IPS DF 4.7 (cell line): ENCODE data around the gene GRM3.

Source experiments
- DNase-seq: peaks from one replicate; pipeline ENCODE4 v3.0.0-alpha.2; 2013; ENCODE audit warnings: low spot score; ENCODE audit errors: extremely low read depth

GRM3 gene

DNA sequence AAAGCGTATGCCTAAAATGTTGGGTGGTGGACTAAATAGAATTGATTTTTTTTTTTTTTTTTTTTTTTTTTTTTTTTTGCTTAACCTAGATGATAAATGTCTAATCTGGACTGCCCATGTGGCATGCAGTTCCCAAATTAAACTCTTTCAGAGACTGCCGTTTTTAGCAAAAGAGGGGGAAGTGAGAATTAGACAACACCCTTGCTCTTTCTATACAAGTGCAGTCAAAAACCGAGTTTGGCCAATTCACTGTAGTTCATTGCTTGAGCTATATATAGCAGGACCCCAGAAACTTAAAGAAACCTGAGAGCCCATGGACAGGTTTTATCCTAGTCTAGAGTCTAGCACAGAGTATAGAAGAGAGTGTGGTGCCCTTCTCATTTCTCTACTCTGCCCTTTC lies 141.9 kb downstream of the GRM3 start:
- no peak for DNase-seq

- DNase-seq: no peak
These were observed 142.7 kb downstream of the GRM3 start for GRCh38 chr7:86786376-86786775.

- DNase-seq: no peak
These were observed 145.2 kb downstream of the GRM3 start for GRCh38 chr7:86788948-86789347.

GRCh38 chr7:86790383-86790782 lies 146.7 kb downstream of the GRM3 start:
- DNase-seq: no peak

DNA sequence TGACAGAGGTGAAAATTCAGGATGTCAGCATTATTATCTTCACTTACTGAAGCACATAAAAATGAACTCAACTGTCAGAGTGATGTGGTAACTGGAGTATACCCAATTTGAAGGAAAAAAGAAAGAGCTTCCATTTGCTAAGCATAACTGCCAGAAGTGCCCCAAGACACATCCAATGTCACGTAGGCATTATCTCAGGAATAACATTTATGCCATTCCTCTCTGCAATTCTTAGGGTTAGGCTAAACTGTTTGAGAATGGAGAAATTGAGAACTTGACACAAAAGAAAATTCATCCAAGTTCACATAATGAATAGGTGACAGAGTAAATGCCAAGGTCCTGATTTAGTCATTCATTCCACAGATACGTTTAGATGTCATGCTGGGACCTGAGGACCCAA lies 148.6 kb downstream of the GRM3 start:
- DNase-seq: no peak

- DNase-seq: no peak
These were observed 149.4 kb downstream of the GRM3 start for GRCh38 chr7:86793136-86793535.

DNA sequence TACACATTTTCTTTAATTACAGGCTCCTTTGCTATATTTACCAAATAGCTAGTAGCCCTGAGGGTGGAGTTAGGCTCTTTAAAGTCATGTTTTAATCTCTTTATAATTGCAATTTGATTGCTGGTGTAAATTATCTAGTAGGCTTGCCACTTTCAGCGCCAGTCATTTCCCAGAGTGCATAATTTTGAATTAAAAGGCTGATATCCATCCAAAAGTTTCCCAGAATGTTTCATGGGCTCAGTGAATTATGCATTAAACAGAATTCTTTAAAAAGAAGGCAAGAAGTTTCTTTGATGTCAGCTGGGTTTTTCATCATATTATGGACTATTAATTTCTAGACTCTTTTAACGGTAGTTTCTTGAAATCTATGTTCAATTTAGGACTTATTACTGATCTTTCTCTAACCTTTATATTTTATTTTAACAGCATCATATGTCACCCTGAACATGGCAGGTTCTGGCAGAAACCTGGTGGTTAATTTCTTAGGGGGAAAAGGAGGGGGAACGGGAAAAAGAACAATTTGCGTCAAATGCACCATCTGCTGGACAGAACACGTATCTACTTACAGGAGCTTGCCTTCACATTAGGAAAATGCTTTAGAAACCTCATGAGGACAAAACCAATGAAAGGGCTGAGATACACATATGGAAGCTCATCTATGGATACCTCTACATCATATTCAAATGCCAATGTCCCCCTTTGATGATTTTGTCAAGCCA lies 171.1 kb downstream of the GRM3 start:
- peak; percentile 51 for DNase-seq

DNA sequence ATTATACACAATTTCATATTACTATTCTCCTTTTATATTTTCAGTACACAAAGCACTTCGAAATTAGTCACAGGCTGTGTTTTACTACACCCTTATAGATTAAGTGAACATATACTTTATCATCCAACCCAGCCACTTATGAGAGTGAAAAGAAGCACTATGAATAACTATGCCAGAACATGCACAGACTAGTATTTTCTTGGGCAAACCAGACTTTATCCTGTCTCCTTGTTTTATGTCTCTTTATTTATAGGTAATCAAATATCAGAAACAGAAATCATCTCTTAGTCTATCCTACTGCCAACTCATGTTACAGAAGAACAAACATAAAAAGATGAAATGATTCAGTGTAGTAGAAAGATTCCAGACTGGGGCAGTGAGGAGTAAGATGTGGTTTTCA lies 171.8 kb downstream of the GRM3 start:
- DNase-seq: no peak

GRCh38 chr7:86818903-86819302 lies 175.2 kb downstream of the GRM3 start:
- DNase-seq: no peak

- no peak for DNase-seq
These were observed 180.1 kb downstream of the GRM3 start for GRCh38 chr7:86823769-86824168.

- DNase-seq: no peak
These were observed 181.6 kb downstream of the GRM3 start for GRCh38 chr7:86825264-86825663.

DNA sequence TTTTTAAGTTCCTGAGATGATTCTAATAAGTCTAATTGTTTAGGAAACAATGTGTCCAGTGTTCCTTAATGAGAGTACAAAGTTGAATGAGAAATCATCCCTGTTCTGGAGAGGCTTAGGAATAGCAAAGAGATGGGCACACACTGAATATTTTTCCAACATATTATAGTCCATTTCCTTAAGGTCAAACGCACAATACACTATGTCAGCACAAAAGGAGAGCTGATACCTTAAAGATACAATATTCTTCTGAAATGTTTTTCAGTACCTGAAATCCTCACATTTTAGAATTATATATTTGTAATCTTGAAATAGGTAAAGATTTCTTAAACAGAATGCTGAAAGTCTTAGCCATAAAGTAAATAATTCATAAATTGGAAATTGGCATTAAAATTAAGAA lies 183.2 kb downstream of the GRM3 start:
- no peak for DNase-seq

DNA sequence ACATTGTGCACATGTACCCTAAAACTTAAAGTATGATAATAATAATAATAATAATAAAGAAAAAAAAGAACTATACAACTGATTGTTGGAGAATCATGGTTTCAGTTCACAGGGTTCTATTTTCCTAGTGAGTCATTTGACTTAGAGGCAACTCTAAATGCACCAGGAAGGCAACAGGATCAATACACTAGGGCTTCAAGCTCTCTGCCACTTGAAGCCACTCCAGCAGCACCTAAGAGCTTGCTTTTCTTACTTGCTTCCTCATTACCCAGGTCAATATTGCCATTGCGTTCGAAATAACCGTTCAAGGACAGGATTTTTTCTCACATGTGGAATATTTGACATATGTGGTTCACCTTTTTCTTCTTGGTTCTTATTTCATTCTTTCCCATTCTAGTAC lies 189.7 kb downstream of the GRM3 start:
- no peak for DNase-seq

DNA sequence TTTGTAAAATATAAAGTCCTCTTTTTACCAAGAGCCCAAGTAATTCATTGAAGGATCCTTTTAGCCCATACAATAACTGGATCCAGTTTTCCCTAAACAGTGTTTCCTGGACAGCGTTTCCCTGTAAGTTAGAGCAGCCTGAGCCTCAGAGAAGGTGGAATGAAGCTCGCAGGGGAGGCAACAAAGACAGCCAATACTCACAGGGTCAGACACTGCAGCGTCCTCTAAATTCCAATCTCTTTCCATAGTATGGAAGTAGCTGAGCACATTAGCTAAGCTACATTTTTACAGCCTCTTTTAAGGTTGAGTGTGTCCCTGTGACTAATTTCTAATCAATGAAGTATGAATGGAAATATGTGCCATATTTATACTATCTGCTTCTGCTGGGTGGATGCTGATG lies 193.5 kb downstream of the GRM3 start:
- DNase-seq: no peak

- no peak for DNase-seq
These were observed 200.9 kb downstream of the GRM3 start for GRCh38 chr7:86844608-86845007.

DNA sequence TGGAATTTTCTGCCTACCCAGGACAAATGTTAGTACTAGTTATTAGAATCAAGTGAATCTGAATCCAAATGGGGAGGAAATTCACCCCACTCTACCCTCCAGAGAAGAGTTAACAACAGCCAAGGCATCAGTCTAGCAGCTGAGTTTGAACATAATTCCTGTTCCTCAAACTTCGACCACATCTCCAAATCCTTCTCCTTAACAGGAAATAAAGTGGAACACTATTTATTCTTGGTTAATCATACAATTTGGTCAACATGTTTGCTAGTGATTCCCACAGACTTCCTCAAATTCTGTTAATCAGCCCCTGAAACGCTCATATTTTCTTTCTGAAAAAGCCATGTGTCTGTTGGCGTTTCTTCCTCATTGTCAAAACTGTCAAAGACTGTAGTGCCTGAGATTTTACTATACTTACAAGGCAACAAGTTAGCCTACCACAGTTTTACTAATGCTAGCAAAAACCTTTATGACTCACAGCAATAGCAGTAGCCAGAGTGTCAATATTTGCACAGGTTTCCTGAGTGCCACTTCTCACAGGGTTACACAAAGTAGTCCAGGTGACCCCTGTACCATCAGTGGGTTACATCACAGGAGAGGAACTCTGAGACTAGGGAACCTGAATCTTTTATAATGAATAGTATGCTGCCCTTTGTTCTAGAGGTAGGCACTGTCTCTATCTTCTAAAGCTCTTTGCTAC lies 202.9 kb downstream of the GRM3 start:
- DNase-seq: no peak

DNA sequence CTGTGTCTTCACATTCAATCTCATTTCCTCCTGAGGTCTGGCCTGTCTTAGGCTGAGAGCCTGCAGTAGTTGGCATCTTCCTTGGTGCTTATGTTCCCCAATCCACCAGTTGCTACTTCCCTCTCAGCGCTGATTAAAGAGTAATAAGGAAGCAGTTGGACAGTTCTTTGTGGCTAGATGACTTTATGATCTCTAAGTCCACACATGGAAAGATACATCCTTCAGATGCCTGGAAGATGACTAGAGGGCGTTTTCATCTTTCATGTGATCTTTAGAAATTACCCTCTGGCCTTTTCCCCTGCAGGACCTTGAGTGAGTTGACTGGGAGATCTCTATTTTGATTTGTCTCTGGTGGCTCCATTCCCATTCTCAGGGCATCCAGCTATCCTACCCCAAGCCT lies 204.5 kb downstream of the GRM3 start:
- no peak for DNase-seq

DNA sequence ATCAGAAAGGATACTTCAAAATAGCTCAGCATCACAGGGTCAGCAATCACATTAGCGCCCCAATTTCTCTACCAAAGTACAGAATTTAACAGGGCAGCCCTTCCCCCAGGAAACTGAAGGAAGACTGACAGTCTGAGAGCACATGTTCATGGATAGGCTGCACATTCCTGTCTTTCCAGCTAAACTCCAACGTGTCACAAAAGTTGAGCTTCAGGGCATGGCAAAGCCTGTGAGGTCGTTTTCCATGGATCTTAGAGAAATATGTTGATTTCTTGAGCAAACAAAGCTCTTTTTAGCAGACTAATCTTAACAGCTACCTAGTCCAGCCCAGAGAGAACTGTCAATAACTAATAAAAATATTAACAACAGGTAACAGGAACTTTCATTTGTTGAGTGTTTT lies 207.9 kb downstream of the GRM3 start:
- no peak for DNase-seq

- no peak for DNase-seq
These were observed 219.7 kb downstream of the GRM3 start for GRCh38 chr7:86863452-86863851.

- DNase-seq: no peak
These were observed 223.6 kb downstream of the GRM3 start for GRCh38 chr7:86867163-86867762.

GRCh38 chr7:86876146-86876545 lies 232.4 kb downstream of the GRM3 start:
- no peak for DNase-seq

- DNase-seq: no peak
These were observed 240.4 kb downstream of the GRM3 start for GRCh38 chr7:86884152-86884551.

GRCh38 chr7:86889501-86889900 lies 245.8 kb downstream of the GRM3 start:
- DNase-seq: no peak
